ENCODE data around the gene SMAD6.

- TF ChIP-seq EP300 (IDR thresholded peaks at IDR 0.05; ENCODE audit: borderline replicate concordance in 1 of 2, low read depth in 1 of 2, low read length in 1 of 2) (no peak), USF2 (IDR thresholded peaks at IDR 0.05; ENCODE audit: borderline replicate concordance, low read depth, low read length) (no peak), CTCF (IDR thresholded peaks at IDR 0.05) (no peak), RCOR1 (IDR thresholded peaks at IDR 0.05; ENCODE audit: low read length) (no peak), JUND (IDR thresholded peaks at IDR 0.05) (no peak), SIN3A (IDR thresholded peaks at IDR 0.05; ENCODE audit: borderline replicate concordance, low read depth, low read length) (no peak), RFX5 (IDR thresholded peaks at IDR 0.05; ENCODE audit: low read length) (no peak), TEAD4 (IDR thresholded peaks at IDR 0.05; ENCODE audit: borderline replicate concordance, insufficient read depth) (no peak), REST (IDR thresholded peaks at IDR 0.05; ENCODE audit: low read depth, low read length) (no peak)
Measured at GRCh38 chr15:66739287-66739686, 37.3 kb downstream of the SMAD6 start.

Data from SK-N-SH (cell line).